Tibial artery (tissue), 4 donors: ENCODE data around the gene PCSK2.

Source experiments
- DNase-seq, 2 donors: peaks; one replicate each; pipeline ENCODE4 v3.0.0-alpha.2; 2019
- H3K27ac ChIP-seq, 2 donors: fragments of 200-600 bp; sonication (generic) in 1 of 2; 1 replicate in 1 of 2; 2 replicates in 1 of 2; pipeline ENCODE4 v1.5.1; 2018 to 2019; ENCODE audit warnings: mild to moderate bottlenecking in 1 of 2
- H3K27me3 ChIP-seq, 2 donors: fragments of 200-600 bp; sonication (generic) in 1 of 2; one replicate each; pipeline versions ENCODE4 v1.5.1 to v1.6.0; 2016 to 2019
- H3K36me3 ChIP-seq, 3 donors: fragments of 200-600 bp; sonication (generic) in 2 of 3; one replicate each; pipeline ENCODE4 v1.5.1; 2016 to 2019; ENCODE audit warnings: mild to moderate bottlenecking in 2 of 3
- H3K4me1 ChIP-seq, 4 donors: fragments of 200-600 bp; sonication (generic) in 2 of 4; 1 replicate in 3 of 4; 2 replicates in 1 of 4; pipeline ENCODE4 v1.5.1; 2016 to 2019
- H3K4me3 ChIP-seq, 2 donors: fragments of 200-600 bp; sonication (generic) in 1 of 2; 1 replicate in 1 of 2; 2 replicates in 1 of 2; pipeline ENCODE4 v1.5.1; 2018 to 2019; ENCODE audit warnings: mild to moderate bottlenecking in 2 of 2
- H3K9me3 ChIP-seq, 3 donors: fragments of 200-600 bp; sonication (generic) in 1 of 3; one replicate each; pipeline ENCODE4 v1.5.1; 2016 to 2019
- CTCF ChIP-seq, 2 experiments: fragments of 200-600 bp in 1 of 2; fragments of 450-650 bp in 1 of 2; IDR thresholded peaks; one replicate each; pipeline ENCODE4 v1.5.1; 2017 to 2019; ENCODE audit warnings: antibody characterized with exemption in 2 of 2, mild to moderate bottlenecking in 1 of 2, moderate library complexity in 1 of 2
- intact Hi-C: fragments of 100-400 bp; cut with DNase I; formaldehyde crosslinking; loops from one replicate; pipeline ENCODE4 v1.15.0; 2023; ENCODE audit warnings: low total_unique reads

Gene PCSK2

GRCh38 chr20:17376031-17376430 lies 149.2 kb downstream of the PCSK2 start:
- Histone ChIP-seq H3K9me3 (no peaks in the 10 kb centered on the region), H3K36me3 (no peaks in the 10 kb centered on the region), H3K4me1 (no peaks in the 10 kb centered on the region), H3K27ac (no peak overlapping the region), H3K27me3 (no peaks in the 10 kb centered on the region), H3K4me3 (no peak overlapping the region)
- intact Hi-C loops, result no loop called here
- no peak for DNase-seq
- TF ChIP-seq CTCF (IDR thresholded peaks at IDR 0.05), result no peak

GRCh38 chr20:17377231-17377630 lies 150.4 kb downstream of the PCSK2 start:
- Histone ChIP-seq H3K4me1 (no peaks in the 10 kb centered on the region), H3K9me3 (no peaks in the 10 kb centered on the region), H3K27ac (no peak overlapping the region), H3K27me3 (peaks cover 0 to 1% of the 10 kb centered on the region in 2 donors), H3K36me3 (no peaks in the 10 kb centered on the region), H3K4me3 (no peak overlapping the region)
- no peak for TF ChIP-seq CTCF (IDR thresholded peaks at IDR 0.05)
- intact Hi-C loops, result no loop called here
- no peak for DNase-seq

GRCh38 chr20:17379651-17380050 lies 152.8 kb downstream of the PCSK2 start:
- peaks cover 0 to 4% of the 10 kb centered on the region in 2 donors for H3K27me3 ChIP-seq
- no peak overlapping the region for H3K4me3 ChIP-seq
- DNase-seq, result no peak
- intact Hi-C loops, result no loop called here
- TF ChIP-seq CTCF (IDR thresholded peaks at IDR 0.05), result no peak
- H3K4me1 ChIP-seq, result no peaks in the 10 kb centered on the region
- H3K27ac ChIP-seq, result no peak overlapping the region
- H3K9me3 ChIP-seq, result no peaks in the 10 kb centered on the region
- no peaks in the 10 kb centered on the region for H3K36me3 ChIP-seq

- no peak overlapping the region for H3K27ac ChIP-seq
- no peaks in the 10 kb centered on the region for H3K9me3 ChIP-seq
- H3K36me3 ChIP-seq, result no peaks in the 10 kb centered on the region
- peaks cover 0 to 4% of the 10 kb centered on the region in 2 donors for H3K27me3 ChIP-seq
- no peak for DNase-seq
- no peak for TF ChIP-seq CTCF (IDR thresholded peaks at IDR 0.05)
- H3K4me3 ChIP-seq, result no peak overlapping the region
- intact Hi-C loops, result no loop called here
- H3K4me1 ChIP-seq, result no peaks in the 10 kb centered on the region
Measured at GRCh38 chr20:17380801-17381200, 154.0 kb downstream of the PCSK2 start.

- intact Hi-C loops, result no loop called here
- H3K27me3 ChIP-seq, result peaks cover 0 to 4% of the 10 kb centered on the region in 2 donors
- TF ChIP-seq CTCF (IDR thresholded peaks at IDR 0.05), result no peak
Measured at GRCh38 chr20:17381724-17382123, 154.9 kb downstream of the PCSK2 start.

GRCh38 chr20:17385798-17386197 lies 159.0 kb downstream of the PCSK2 start:
- TF ChIP-seq CTCF (IDR thresholded peaks at IDR 0.05), result no peak
- intact Hi-C loops, result no loop called here
- Histone ChIP-seq H3K27me3 (peaks cover 0 to 6% of the 10 kb centered on the region in 2 donors), H3K4me1 (no peaks in the 10 kb centered on the region), H3K27ac (no peak overlapping the region), H3K4me3 (no peak overlapping the region), H3K9me3 (no peaks in the 10 kb centered on the region), H3K36me3 (no peaks in the 10 kb centered on the region)
- no peak for DNase-seq

More at GRCh38 chr20:17381724-17382123, 154.9 kb downstream of the PCSK2 start:
- DNase-seq, result no peak
- Histone ChIP-seq H3K36me3 (no peaks in the 10 kb centered on the region), H3K9me3 (no peaks in the 10 kb centered on the region), H3K4me1 (no peaks in the 10 kb centered on the region), H3K4me3 (no peak overlapping the region), H3K27ac (no peak overlapping the region)
